AG04450 (cell line): ENCODE results near the gene DOK6. TPM values are rescaled to one million over a fixed set of nuclear protein-coding genes. Genes with fewer than 3 reads are reported as not detected.

Source experiments
- CTCF ChIA-PET: fragments of 300-600, 350-600 bp; formaldehyde crosslinking; extraction: SDS; loops from one replicate; lab custom pipeline; 2022; ENCODE audit warnings: antibody characterized with exemption, inconsistent platforms; lab: Charles Lee
- POLR2A ChIA-PET: fragments of 350-600 bp; formaldehyde crosslinking; extraction: SDS; loops from one replicate; lab custom pipeline; 2021; ENCODE audit warnings: antibody characterized with exemption, inconsistent platforms; lab: Yijun Ruan, JAX
- DNase-seq: peaks from one replicate; pipeline ENCODE4 v3.0.0-alpha.2; 2011; ENCODE audit warnings: low read depth, low spot score
- H3K27ac ChIP-seq: one replicate; pipeline ENCODE4 v1.5.1; 2012; ENCODE audit warnings: low read depth, low read length, control low read depth
- H3K27me3 ChIP-seq: one replicate; pipeline ENCODE4 v1.6.0; 2012; ENCODE audit warnings: low read length; ENCODE audit not compliant: control insufficient read depth, insufficient read depth
- H3K4me3 ChIP-seq: 2 replicates; pipeline ENCODE4 v1.5.1; 2011; ENCODE audit warnings: mild to moderate bottlenecking, low read depth, low read length, control low read depth
- H3K9me3 ChIP-seq: 2 replicates; pipeline ENCODE4 v1.5.1; 2012; ENCODE audit warnings: low read length; ENCODE audit not compliant: control insufficient read depth, insufficient read depth
- polyA plus RNA-seq: library from polyadenylated mRNA; depleted of rRNA; stranded (reverse); fragments of >200 nt; gene quantifications from 2 replicates; pipeline ENCODE4 v1.2.3, GENCODE V29; 2011
- TF ChIP-seq, protein P1 (sequence below): IDR thresholded peaks from 2 replicates; pipeline ENCODE4 v1.5.1; 2011; ENCODE audit warnings: low read depth, low read length, control low read depth, inconsistent platforms

DOK6 gene
- polyA plus RNA-seq, 1 experiment: 0.16 TPM

- no peak overlapping the region for H3K27ac ChIP-seq
- POLR2A ChIA-PET: no interaction called here
- H3K4me3 ChIP-seq: no peak overlapping the region
- TF ChIP-seq, protein P1, sequence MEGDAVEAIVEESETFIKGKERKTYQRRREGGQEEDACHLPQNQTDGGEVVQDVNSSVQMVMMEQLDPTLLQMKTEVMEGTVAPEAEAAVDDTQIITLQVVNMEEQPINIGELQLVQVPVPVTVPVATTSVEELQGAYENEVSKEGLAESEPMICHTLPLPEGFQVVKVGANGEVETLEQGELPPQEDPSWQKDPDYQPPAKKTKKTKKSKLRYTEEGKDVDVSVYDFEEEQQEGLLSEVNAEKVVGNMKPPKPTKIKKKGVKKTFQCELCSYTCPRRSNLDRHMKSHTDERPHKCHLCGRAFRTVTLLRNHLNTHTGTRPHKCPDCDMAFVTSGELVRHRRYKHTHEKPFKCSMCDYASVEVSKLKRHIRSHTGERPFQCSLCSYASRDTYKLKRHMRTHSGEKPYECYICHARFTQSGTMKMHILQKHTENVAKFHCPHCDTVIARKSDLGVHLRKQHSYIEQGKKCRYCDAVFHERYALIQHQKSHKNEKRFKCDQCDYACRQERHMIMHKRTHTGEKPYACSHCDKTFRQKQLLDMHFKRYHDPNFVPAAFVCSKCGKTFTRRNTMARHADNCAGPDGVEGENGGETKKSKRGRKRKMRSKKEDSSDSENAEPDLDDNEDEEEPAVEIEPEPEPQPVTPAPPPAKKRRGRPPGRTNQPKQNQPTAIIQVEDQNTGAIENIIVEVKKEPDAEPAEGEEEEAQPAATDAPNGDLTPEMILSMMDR: no peak
- H3K9me3 ChIP-seq: no peaks in the 10 kb centered on the region
- no peaks in the 10 kb centered on the region for H3K27me3 ChIP-seq
- CTCF ChIA-PET: no interaction called here
- DNase-seq: no peak
These were observed 346.7 kb downstream of the DOK6 start for GRCh38 chr18:69747388-69747787.

DNA sequence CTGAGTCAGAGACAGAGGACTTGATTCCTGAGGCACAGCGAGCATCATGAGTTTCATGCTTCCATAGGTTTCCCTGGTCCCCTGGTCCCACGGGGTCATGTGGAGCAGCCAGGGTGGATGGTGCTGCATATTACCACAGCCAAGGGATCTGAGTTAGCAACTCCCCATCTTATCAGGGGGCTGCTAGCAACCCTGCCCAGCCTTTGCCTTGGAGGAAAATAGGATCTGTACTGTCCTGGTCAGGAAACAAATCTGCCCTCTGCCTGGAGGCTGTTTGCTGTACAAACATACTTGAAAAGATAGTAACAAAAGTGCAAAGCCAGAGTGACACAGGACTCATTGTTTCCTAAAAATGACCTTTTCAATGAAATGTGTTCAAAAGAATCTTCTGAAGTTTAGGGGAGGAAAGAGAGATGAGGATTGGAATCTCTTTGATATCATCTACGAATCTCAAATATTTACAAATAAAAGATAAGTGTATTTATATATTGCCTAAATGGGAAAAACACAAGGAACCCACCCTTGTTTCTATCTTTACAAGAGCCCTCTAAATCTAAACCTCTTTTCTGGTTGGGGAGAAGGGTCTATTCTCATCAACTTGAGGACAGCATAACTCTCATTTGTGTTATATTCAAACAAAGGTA lies 352.2 kb downstream of the DOK6 start:
- POLR2A ChIA-PET: no interaction called here
- TF ChIP-seq, protein P1: no peak
- CTCF ChIA-PET: no interaction called here
- Histone ChIP-seq H3K27ac (no peak overlapping the region), H3K9me3 (no peaks in the 10 kb centered on the region), H3K27me3 (no peaks in the 10 kb centered on the region), H3K4me3 (no peak overlapping the region)
- DNase-seq: no peak

DNA sequence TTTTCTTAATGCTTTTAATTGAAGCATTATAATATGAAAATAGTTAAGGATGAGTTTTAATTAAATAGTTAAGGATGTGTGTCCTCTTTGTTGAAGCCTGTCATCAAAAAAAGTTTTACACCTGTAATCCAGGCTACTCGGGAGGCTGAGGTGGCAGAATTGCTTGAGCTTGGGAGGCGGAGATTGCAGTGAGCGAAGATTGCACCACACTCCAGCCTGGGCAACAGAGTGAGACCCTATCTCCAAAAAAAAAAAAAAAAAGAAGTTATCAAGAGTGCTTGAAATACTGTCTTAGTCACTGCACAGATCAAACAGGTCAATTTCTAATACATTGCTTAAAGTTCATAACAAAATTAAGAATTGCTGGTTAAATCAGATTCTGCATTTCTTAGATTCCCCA lies 353.4 kb downstream of the DOK6 start:
- no peak overlapping the region for H3K27ac ChIP-seq
- H3K27me3 ChIP-seq: no peaks in the 10 kb centered on the region
- ChIA-PET POLR2A (no interaction called here), CTCF (no interaction called here)
- DNase-seq: no peak
- H3K4me3 ChIP-seq: no peak overlapping the region
- no peaks in the 10 kb centered on the region for H3K9me3 ChIP-seq
- TF ChIP-seq, protein P1: no peak

DNA sequence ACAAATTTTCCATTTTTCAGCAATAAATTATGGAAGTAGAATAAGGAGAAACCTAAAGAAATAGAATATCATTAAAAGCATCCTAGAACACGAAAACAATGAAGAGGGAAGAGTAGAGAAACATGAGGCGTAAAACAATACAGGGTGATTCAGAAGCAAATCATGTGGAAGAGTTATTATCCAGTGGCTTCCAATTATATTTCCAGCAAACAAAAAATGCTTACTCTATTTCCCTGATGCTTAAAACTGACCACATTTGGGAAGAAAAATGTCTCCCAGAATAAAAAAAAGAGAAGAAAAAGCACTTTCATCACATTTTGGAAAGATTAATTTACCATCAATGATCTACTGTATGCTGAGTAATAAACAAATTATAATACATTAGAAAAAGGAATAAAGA lies 354.4 kb downstream of the DOK6 start:
- DNase-seq: no peak
- TF ChIP-seq, protein P1: no peak
- no peak overlapping the region for H3K27ac ChIP-seq
- CTCF ChIA-PET: no interaction called here
- no peak overlapping the region for H3K4me3 ChIP-seq
- POLR2A ChIA-PET: no interaction called here
- no peaks in the 10 kb centered on the region for H3K9me3 ChIP-seq
- H3K27me3 ChIP-seq: no peaks in the 10 kb centered on the region

DNA sequence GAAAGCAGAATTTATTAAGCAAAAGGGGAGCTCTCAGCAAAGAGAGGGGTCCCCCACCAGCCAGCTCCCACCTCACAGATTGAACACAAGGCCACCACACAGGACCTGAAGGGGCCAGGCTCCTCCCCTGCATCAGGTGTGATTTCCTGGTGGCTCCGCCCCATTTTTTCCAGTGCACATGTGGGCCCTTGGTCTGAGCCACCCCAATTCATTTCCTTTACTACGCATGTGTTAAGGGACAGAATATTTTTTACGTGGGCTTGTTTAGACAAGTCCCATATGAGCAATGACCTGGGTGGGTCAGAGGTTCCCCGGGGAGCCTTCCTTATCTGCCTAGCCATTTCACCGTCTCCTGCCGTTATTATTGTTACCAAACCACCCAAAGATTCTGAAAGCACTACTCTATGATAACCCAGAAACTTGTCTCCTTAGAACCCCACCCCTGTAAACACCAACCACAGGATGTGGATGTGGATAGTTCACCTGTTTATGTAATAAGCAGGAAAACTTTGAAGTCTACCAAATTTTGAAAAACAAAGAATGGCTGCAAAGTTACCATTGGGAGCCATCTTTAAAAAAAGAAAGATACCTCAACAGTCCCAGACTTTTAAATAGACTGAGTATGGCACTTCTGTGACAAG lies 355.3 kb downstream of the DOK6 start:
- ChIA-PET CTCF (no interaction called here), POLR2A (no interaction called here)
- TF ChIP-seq, protein P1: no peak
- H3K4me3 ChIP-seq: no peak overlapping the region
- no peak for DNase-seq
- no peaks in the 10 kb centered on the region for H3K27me3 ChIP-seq
- H3K27ac ChIP-seq: no peak overlapping the region
- no peaks in the 10 kb centered on the region for H3K9me3 ChIP-seq
